ENCODE data around the gene TXNIP. TPM values are rescaled to one million over a fixed set of nuclear protein-coding genes. Genes with fewer than 3 reads are reported as not detected.

TXNIP gene
- total RNA-seq, 1 experiment from 2014 or later = 23.2 TPM

GRCh38 chr1:145960468-145961108 is 35.8 kb downstream of the TXNIP start:
- Histone ChIP-seq H2AK5ac (ENCODE audit: insufficient read length, low read length) (no peak overlapping the region), H4K20me1 (ENCODE audit: control insufficient read depth, insufficient read depth, insufficient read length) (no peaks in the 10 kb centered on the region), H3K9ac (ENCODE audit: extremely low read depth, insufficient read length, low read length) (peak overlapping the region; percentile 60), H3K79me2 (ENCODE audit: insufficient read depth, low read length) (no peaks in the 10 kb centered on the region), H3K27ac (ENCODE audit: insufficient read length, low read depth, low read length) (no peak overlapping the region), H4K91ac (ENCODE audit: insufficient read length, low read depth, low read length) (no peak overlapping the region), H3K23ac (ENCODE audit: insufficient read length, low read depth, low read length) (no peak overlapping the region), H4K5ac (ENCODE audit: insufficient read length, low read depth, low read length) (no peak overlapping the region), H2AFZ (ENCODE audit: low read length) (peak overlapping the region; percentile 22), H3K23me2 (ENCODE audit: insufficient read length, low read depth, low read length, poor library complexity, severe bottlenecking) (peaks cover 31% of the 10 kb centered on the region), H2BK20ac (ENCODE audit: low read depth, low read length, poor library complexity, severe bottlenecking) (no peak overlapping the region), H3T11ph (ENCODE audit: low read length) (no peak overlapping the region), H3K56ac (ENCODE audit: insufficient read length, low read depth, low read length) (no peak overlapping the region), H3K18ac (ENCODE audit: insufficient read length, low read depth, low read length) (no peak overlapping the region), H2BK120ac (ENCODE audit: low read depth, low read length, poor library complexity, severe bottlenecking) (no peak overlapping the region), H2BK5ac (ENCODE audit: insufficient read length, low read length) (no peak overlapping the region), H3K27me3 (ENCODE audit: insufficient read depth, low read length) (peaks cover 43% of the 10 kb centered on the region), H3K79me1 (ENCODE audit: insufficient read depth, low read depth, low read length, poor library complexity, severe bottlenecking) (no peaks in the 10 kb centered on the region), H3K4ac (ENCODE audit: low read depth, low read length) (no peak overlapping the region), H3K4me2 (ENCODE audit: insufficient read depth, insufficient read length, low read length) (peak overlapping the region; percentile 75), H3K4me1 (ENCODE audit: insufficient read depth, low read length) (peaks cover 2% of the 10 kb centered on the region; the same call in 1 of the 2 replicates), H2BK12ac (ENCODE audit: insufficient read length, low read depth, low read length) (no peak overlapping the region), H3K9me3 (ENCODE audit: control insufficient read depth, low read depth, low read length) (no peaks in the 10 kb centered on the region), H3K14ac (ENCODE audit: insufficient read depth, low read length) (no peak overlapping the region), H4K8ac (replicated peaks; ENCODE audit: insufficient read length, low read depth, low read length) (no peak overlapping the region), H2BK15ac (ENCODE audit: low read depth, low read length) (no peak overlapping the region)
- no CpG with 5 or more reads among the region's 44 CpGs for WGBS (ENCODE audit: extremely low coverage, insufficient read length, low lambda C conversion rate)
- peak overlapping the region; percentile 87 to 95 for H3K4me3 Mint-ChIP-seq
- peak; percentile 92 for DNase-seq
- H3K4me1 Mint-ChIP-seq = peaks cover 42 to 50% of the 10 kb centered on the region in 2 experiments
- H3K9me3 Mint-ChIP-seq = no peaks in the 10 kb centered on the region
- H3K27me3 Mint-ChIP-seq (ENCODE audit: low read depth) = peaks cover 79% of the 10 kb centered on the region
- TF ChIP-seq CTCF (conservative IDR thresholded peaks at IDR 0.05) = peak; percentile 42; the same call in 2 of the 3 replicates
- peak overlapping the region in 2 of 3 experiments; percentile 77 to 94; a peak in 2 of 7 replicates for H3K27ac Mint-ChIP-seq
- H3K36me3 Mint-ChIP-seq (ENCODE audit: insufficient read depth in 1 of 3, low read depth in 3 of 3) = no peaks in the 10 kb centered on the region; a peak in 1 of 7 replicates

Measured in H9 (cell line).